NCI-H1048 (cell line): ENCODE results near the gene TET2.

Source experiments
- DNase-seq: peaks from one replicate; lab custom pipeline; 2025; lab: John Stamatoyannopoulos, UW

TET2 gene

GRCh38 chr4:105146276-105147015, at the start of gene TET2:
Gene TET2, plus strand, starts transcription at chr4:105146876. Its CDS starts 87,067 bp downstream, at chr4:105233943.
- DNase-seq: peak; percentile 65

GRCh38 chr4:105102016-105102415, 44.7 kb upstream of the TET2 start:
- DNase-seq: no peak

- no peak for DNase-seq
Measured at GRCh38 chr4:105106426-105106825, 40.2 kb upstream of the TET2 start.

- DNase-seq: no peak
Measured at GRCh38 chr4:105107095-105107856, 39.4 kb upstream of the TET2 start.

- no peak for DNase-seq
Measured at GRCh38 chr4:105108971-105109370, 37.7 kb upstream of the TET2 start.

- DNase-seq: no peak
Measured at GRCh38 chr4:105112274-105112673, 34.4 kb upstream of the TET2 start.

GRCh38 chr4:105113800-105114199, 32.9 kb upstream of the TET2 start:
- DNase-seq: no peak

GRCh38 chr4:105116616-105117319, 29.9 kb upstream of the TET2 start:
- no peak for DNase-seq

- no peak for DNase-seq
Measured at GRCh38 chr4:105119356-105119755, 27.3 kb upstream of the TET2 start.

GRCh38 chr4:105120626-105121025, 26.1 kb upstream of the TET2 start:
- DNase-seq: no peak

GRCh38 chr4:105122350-105122749, 24.3 kb upstream of the TET2 start:
- no peak for DNase-seq

GRCh38 chr4:105126311-105127169, 20.1 kb upstream of the TET2 start:
- no peak for DNase-seq

GRCh38 chr4:105127170-105127445, 19.6 kb upstream of the TET2 start:
- no peak for DNase-seq

- DNase-seq: no peak
Measured at GRCh38 chr4:105128208-105128607, 18.5 kb upstream of the TET2 start.

GRCh38 chr4:105129286-105130040, 17.2 kb upstream of the TET2 start:
- DNase-seq: no peak

- DNase-seq: no peak
Measured at GRCh38 chr4:105130945-105131344, 15.7 kb upstream of the TET2 start.

GRCh38 chr4:105133976-105134375, 12.7 kb upstream of the TET2 start:
- no peak for DNase-seq

- DNase-seq: no peak
Measured at GRCh38 chr4:105135785-105136184, 10.9 kb upstream of the TET2 start.

GRCh38 chr4:105137121-105137875, 9.4 kb upstream of the TET2 start:
- no peak for DNase-seq

GRCh38 chr4:105139646-105140045, 7.0 kb upstream of the TET2 start:
- no peak for DNase-seq
